Adipocyte (in vitro differentiated cells): ENCODE measurements around the gene PLXNB3.

Experiments used
- DNase-seq: peaks from one replicate; pipeline ENCODE4 v3.0.0-alpha.2; 2015; ENCODE audit warnings: low read depth
- H3K27me3 ChIP-seq: replicated peaks from 2 replicates; pipeline ENCODE4 v1.7.0; 2013; ENCODE audit warnings: mild to moderate bottlenecking, low read length, moderate library complexity; ENCODE audit not compliant: control insufficient read depth, insufficient read depth
- H3K36me3 ChIP-seq: 2 replicates; pipeline ENCODE4 v1.7.0; 2013; ENCODE audit warnings: low read length, mild to moderate bottlenecking, moderate library complexity; ENCODE audit not compliant: control insufficient read depth, insufficient read depth, severe bottlenecking
- H3K4me1 ChIP-seq: 2 replicates; pipeline ENCODE4 v1.7.0; 2013; ENCODE audit warnings: mild to moderate bottlenecking, low read length, moderate library complexity; ENCODE audit not compliant: control insufficient read depth, insufficient read depth
- H3K4me3 ChIP-seq: 2 replicates; pipeline ENCODE4 v1.7.0; 2013; ENCODE audit warnings: mild to moderate bottlenecking, low read length, moderate library complexity
- H3K9ac ChIP-seq: 2 replicates; pipeline ENCODE4 v1.7.0; 2013; ENCODE audit warnings: mild to moderate bottlenecking, low read length, moderate library complexity
- H3K9me3 ChIP-seq: 2 replicates; pipeline ENCODE4 v1.7.0; 2013; ENCODE audit warnings: mild to moderate bottlenecking, low read length, moderate library complexity; ENCODE audit not compliant: control insufficient read depth

PLXNB3 gene

GRCh38 chrX:153771415-153772315, 7.6 kb downstream of the PLXNB3 start:
- peaks cover 9% of the 10 kb centered on the region for H3K36me3 ChIP-seq
- peaks cover 2% of the 10 kb centered on the region for H3K4me1 ChIP-seq
- H3K9me3 ChIP-seq = no peaks in the 10 kb centered on the region
- no peaks in the 10 kb centered on the region for H3K27me3 ChIP-seq
- no peak for DNase-seq
- H3K9ac ChIP-seq = no peak overlapping the region
- H3K4me3 ChIP-seq = no peak overlapping the region

- Histone ChIP-seq H3K27me3 (no peaks in the 10 kb centered on the region), H3K9ac (no peak overlapping the region), H3K9me3 (no peaks in the 10 kb centered on the region), H3K36me3 (peaks cover 11% of the 10 kb centered on the region), H3K4me3 (no peak overlapping the region), H3K4me1 (no peaks in the 10 kb centered on the region)
- DNase-seq = no peak
These were observed 8.5 kb downstream of the PLXNB3 start for GRCh38 chrX:153772316-153773217.

GRCh38 chrX:153773218-153773611, 9.2 kb downstream of the PLXNB3 start:
- no peaks in the 10 kb centered on the region for H3K4me1 ChIP-seq
- H3K36me3 ChIP-seq = peaks cover 16% of the 10 kb centered on the region
- H3K9ac ChIP-seq = no peak overlapping the region
- no peak overlapping the region for H3K4me3 ChIP-seq
- H3K9me3 ChIP-seq = no peaks in the 10 kb centered on the region
- no peaks in the 10 kb centered on the region for H3K27me3 ChIP-seq
- no peak for DNase-seq

GRCh38 chrX:153773741-153774575, 9.9 kb downstream of the PLXNB3 start:
- Histone ChIP-seq H3K9ac (no peak overlapping the region), H3K4me3 (no peak overlapping the region), H3K27me3 (no peaks in the 10 kb centered on the region), H3K36me3 (peaks cover 18% of the 10 kb centered on the region), H3K9me3 (no peaks in the 10 kb centered on the region), H3K4me1 (no peaks in the 10 kb centered on the region)
- DNase-seq = no peak

- DNase-seq = no peak
- Histone ChIP-seq H3K4me3 (no peak overlapping the region), H3K4me1 (no peaks in the 10 kb centered on the region), H3K27me3 (no peaks in the 10 kb centered on the region), H3K9ac (no peak overlapping the region), H3K9me3 (no peaks in the 10 kb centered on the region), H3K36me3 (peaks cover 15% of the 10 kb centered on the region)
These were observed 10.7 kb downstream of the PLXNB3 start for GRCh38 chrX:153774576-153775292.

- Histone ChIP-seq H3K4me1 (peaks cover 3% of the 10 kb centered on the region), H3K27me3 (no peaks in the 10 kb centered on the region), H3K36me3 (peaks cover 15% of the 10 kb centered on the region), H3K4me3 (no peak overlapping the region), H3K9me3 (no peaks in the 10 kb centered on the region), H3K9ac (no peak overlapping the region)
- DNase-seq = no peak
These were observed 11.5 kb downstream of the PLXNB3 start for GRCh38 chrX:153775293-153776119.

GRCh38 chrX:153776120-153776599, 12.1 kb downstream of the PLXNB3 start:
- H3K27me3 ChIP-seq = no peaks in the 10 kb centered on the region
- H3K9ac ChIP-seq = no peak overlapping the region
- H3K9me3 ChIP-seq = no peaks in the 10 kb centered on the region
- peaks cover 3% of the 10 kb centered on the region for H3K4me1 ChIP-seq
- DNase-seq = no peak
- no peak overlapping the region for H3K4me3 ChIP-seq
- H3K36me3 ChIP-seq = peaks cover 15% of the 10 kb centered on the region

GRCh38 chrX:153776611-153777045, 12.6 kb downstream of the PLXNB3 start:
- H3K36me3 ChIP-seq = peaks cover 15% of the 10 kb centered on the region
- peaks cover 3% of the 10 kb centered on the region for H3K4me1 ChIP-seq
- no peak overlapping the region for H3K9ac ChIP-seq
- no peaks in the 10 kb centered on the region for H3K9me3 ChIP-seq
- no peak overlapping the region for H3K4me3 ChIP-seq
- no peak for DNase-seq
- H3K27me3 ChIP-seq = no peaks in the 10 kb centered on the region

- DNase-seq = no peak
- peaks cover 15% of the 10 kb centered on the region for H3K36me3 ChIP-seq
- H3K27me3 ChIP-seq = no peaks in the 10 kb centered on the region
- H3K9ac ChIP-seq = no peak overlapping the region
- peaks cover 3% of the 10 kb centered on the region for H3K4me1 ChIP-seq
- no peak overlapping the region for H3K4me3 ChIP-seq
- H3K9me3 ChIP-seq = no peaks in the 10 kb centered on the region
These were observed 13.4 kb downstream of the PLXNB3 start for GRCh38 chrX:153777261-153778090.
